CD4-positive, alpha-beta T cell treated with Interleukin-17A for 4 hours (primary cell): ENCODE measurements around the gene GRAPL.
"Not testable (repeated sequence)": the region's sequence is repeated elsewhere in the genome, so short reads cannot be mapped to it uniquely, and the experiment has no call there.

Source experiments
- DNase-seq: peaks from one replicate; pipeline ENCODE4 v3.0.0-alpha.2; 2020; ENCODE audit warnings: mixed read lengths

GRAPL gene

GRCh38 chr17:19189781-19190405, 62.5 kb downstream of the GRAPL start:
- DNase-seq = not testable (repeated sequence)

DNA sequence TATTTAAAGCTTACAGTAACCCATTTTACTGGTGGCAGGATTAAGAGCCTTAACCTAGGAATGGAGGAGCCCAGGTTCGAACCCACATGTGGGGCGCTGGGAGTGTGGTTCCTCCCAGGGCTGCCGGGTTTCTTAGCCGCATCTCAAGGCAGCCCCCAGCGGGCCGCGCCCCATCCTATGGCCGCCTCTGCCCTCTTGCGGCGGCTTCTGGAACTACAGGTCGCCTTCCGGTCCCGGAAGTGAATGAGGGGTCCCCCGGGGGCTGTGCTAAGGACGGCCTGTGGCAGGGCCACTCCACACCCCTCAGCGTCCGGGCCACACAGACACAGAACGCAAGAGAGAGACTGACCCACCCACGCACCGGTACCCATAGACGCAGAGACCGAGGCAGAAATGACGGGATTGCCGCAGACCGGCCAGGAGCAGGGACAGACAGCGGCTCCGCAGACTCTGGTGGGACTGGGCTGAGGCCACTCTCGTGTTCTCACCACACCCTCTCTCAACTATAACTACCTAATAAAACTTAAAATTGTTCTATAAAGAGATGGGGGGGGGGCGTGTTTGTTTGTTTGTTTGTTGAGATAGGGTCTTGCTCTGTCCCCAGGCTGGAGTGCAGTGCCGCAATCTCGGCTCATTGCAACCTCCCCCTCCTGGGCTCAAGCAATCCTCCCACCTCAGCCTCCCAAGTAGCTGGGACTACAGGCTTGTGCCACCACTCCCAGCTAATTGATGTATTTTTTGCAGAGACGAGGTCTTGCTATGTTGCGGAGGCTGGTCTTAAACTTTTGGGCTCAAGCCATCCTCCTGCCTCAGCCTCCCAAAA, 69.2 kb downstream of the GRAPL start:
- DNase-seq = not testable (repeated sequence)

- DNase-seq = not testable (repeated sequence)
Observed at GRCh38 chr17:19202448-19202847, 75.1 kb downstream of the GRAPL start.

- DNase-seq = not testable (repeated sequence)
Observed at GRCh38 chr17:19203429-19203828, 76.0 kb downstream of the GRAPL start.
